ENCODE results near the gene MAPKAPK2.

GRCh38 chr1:206748348-206749030, 63.8 kb downstream of the MAPKAPK2 start:
- no peak for TF ChIP-seq CTCF (IDR thresholded peaks at IDR 0.05)
- no peak for TF ChIP-seq POLR2A (IDR thresholded peaks at IDR 0.05)
- peak; percentile 13 for TF ChIP-seq POLR2AphosphoS5 (IDR thresholded peaks at IDR 0.05)
